Aorta (tissue), 5 donors: Measurements from ENCODE around the gene STMN3. TPM values are rescaled to one million over a fixed set of nuclear protein-coding genes. Genes with fewer than 3 reads are reported as not detected.
A peak's percentile ranks its signal among the peaks of the same experiment; 100 is the strongest.
"Not testable (repeated sequence)": the region's sequence is repeated elsewhere in the genome, so short reads cannot be mapped to it uniquely, and the experiment has no call there.

Experiments
- ATAC-seq: fragments of 200-7000 bp; cut with Tn5 transposase; one replicate; pipeline ENCODE4 v1.9.1; 2022; ENCODE audit warnings: moderate library complexity; ENCODE audit not compliant: low FRiP score
- DNase-seq, 2 donors: peaks; one replicate each; pipeline ENCODE4 v3.0.0-alpha.2; 2020
- H3K27ac ChIP-seq, 2 donors: one replicate each; pipeline ENCODE4 v1.5.1; 2013; ENCODE audit warnings: low read length in 2 of 2, mild to moderate bottlenecking in 2 of 2, moderate library complexity in 2 of 2, control low read depth in 1 of 2, inconsistent platforms in 1 of 2, low read depth in 1 of 2
- H3K27me3 ChIP-seq, 2 donors: one replicate each; pipeline ENCODE4 v1.6.1; 2013; ENCODE audit warnings: control low read depth in 1 of 2, low read length in 1 of 2, mild to moderate bottlenecking in 1 of 2, moderate library complexity in 1 of 2; ENCODE audit not compliant: insufficient read depth in 2 of 2, control insufficient read depth in 1 of 2
- H3K36me3 ChIP-seq, 2 donors: one replicate each; pipeline ENCODE4 v1.6.1; 2013; ENCODE audit warnings: control low read depth in 1 of 2, low read length in 1 of 2, mild to moderate bottlenecking in 1 of 2; ENCODE audit not compliant: insufficient read depth in 2 of 2, control insufficient read depth in 1 of 2
- H3K4me1 ChIP-seq, 2 donors: one replicate each; pipeline ENCODE4 v1.6.1; 2013; ENCODE audit warnings: low read length in 2 of 2, control low read depth in 1 of 2, mild to moderate bottlenecking in 1 of 2, moderate library complexity in 1 of 2; ENCODE audit not compliant: insufficient read depth in 2 of 2, control insufficient read depth in 1 of 2
- H3K4me3 ChIP-seq, 2 donors: one replicate each; pipeline ENCODE4 v1.5.1; 2013; ENCODE audit warnings: low read length in 2 of 2, control low read depth in 1 of 2, mild to moderate bottlenecking in 1 of 2
- H3K9me3 ChIP-seq: one replicate; pipeline ENCODE4 v1.6.1; 2013; ENCODE audit warnings: mild to moderate bottlenecking, low read length; ENCODE audit not compliant: control insufficient read depth
- WGBS, 2 donors: extraction: QIAGEN DNeasy Blood & Tissue Kit; methylation state at CpG; one replicate each; pipeline ENCODE4 v1.1.7; 2013; 5-methylcytosine and 5-hydroxymethylcytosine counted together
- intact Hi-C, 2 donors: fragments of 100-400 bp; cut with DNase I; formaldehyde crosslinking; loops; one replicate each; pipeline versions ENCODE4 v1.14.2 to v1.15.0; 2022
- polyA plus RNA-seq, 2 donors: library from polyadenylated mRNA; stranded (reverse); fragments of 200-250 nt; gene quantifications; one replicate each; pipeline ENCODE4 v1.2.3, GENCODE V29; 2013
- total RNA-seq, 2 donors: library from RNA; stranded (reverse); fragmentation: NEBNext Ultra II Directional; extraction: Animal tissue kit (Norgen Biotek cat#: 25700); gene quantifications; one replicate each; pipeline ENCODE4 v1.2.1, GENCODE V29; 2021
- donor health status: healthy with polysubstance abuse.
- donor health status: Bipolar disorder and iron deficiency.
- donor health status: DM: no; HTN: no; CAD: no.
- donor health status: DM: no; HTN: no; CAD: no.
- donor health status: DM: yes; HTN: yes; CAD: no.

STMN3 gene
- total and polyA plus RNA-seq, 4 donors: 10.5 to 31.2 (median 18.7) TPM

DNA sequence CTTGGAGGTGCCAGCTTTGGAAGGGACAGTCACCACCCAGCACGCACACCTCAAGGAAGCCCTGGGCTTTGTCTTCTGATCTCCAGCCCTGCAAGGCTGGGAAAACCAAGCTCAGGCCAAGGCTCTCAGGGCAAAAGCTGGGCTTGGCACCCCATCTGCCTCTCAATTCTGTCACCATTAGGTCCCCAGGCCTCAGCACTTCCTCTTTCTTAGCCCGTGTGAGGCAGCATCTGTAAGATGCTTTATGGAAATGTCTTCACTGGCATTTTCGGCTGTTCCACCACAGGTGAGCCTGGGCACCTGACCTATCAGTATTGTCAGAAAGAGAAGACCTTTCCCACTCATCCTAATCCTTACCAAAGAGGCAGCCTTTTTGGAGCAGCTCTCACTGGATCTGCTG, 50.9 kb downstream of the STMN3 start:
- Histone ChIP-seq H3K4me1 (no peaks in the 10 kb centered on the region), H3K27me3 (no peaks in the 10 kb centered on the region), H3K27ac (no peak overlapping the region), H3K9me3 (no peaks in the 10 kb centered on the region), H3K36me3 (peaks cover 0 to 13% of the 10 kb centered on the region in 2 donors), H3K4me3 (no peak overlapping the region)
- 93 to 100% methylated on average over 3 of the region's 3 CpGs for WGBS, 2 donors
- no peak for ATAC-seq
- DNase-seq: no peak
- intact Hi-C loops: no loop called here

GRCh38 chr20:63601679-63602078, 51.5 kb downstream of the STMN3 start:
- intact Hi-C loops, H3K9me3 ChIP-seq, H3K27me3 ChIP-seq, H3K4me1 ChIP-seq, H3K27ac ChIP-seq, H3K4me3 ChIP-seq, ATAC-seq, DNase-seq: not testable (repeated sequence)
- WGBS, 2 donors: 90% methylated on average over 8 of the region's 8 CpGs
- peaks cover 0 to 13% of the 10 kb centered on the region in 2 donors for H3K36me3 ChIP-seq

DNA sequence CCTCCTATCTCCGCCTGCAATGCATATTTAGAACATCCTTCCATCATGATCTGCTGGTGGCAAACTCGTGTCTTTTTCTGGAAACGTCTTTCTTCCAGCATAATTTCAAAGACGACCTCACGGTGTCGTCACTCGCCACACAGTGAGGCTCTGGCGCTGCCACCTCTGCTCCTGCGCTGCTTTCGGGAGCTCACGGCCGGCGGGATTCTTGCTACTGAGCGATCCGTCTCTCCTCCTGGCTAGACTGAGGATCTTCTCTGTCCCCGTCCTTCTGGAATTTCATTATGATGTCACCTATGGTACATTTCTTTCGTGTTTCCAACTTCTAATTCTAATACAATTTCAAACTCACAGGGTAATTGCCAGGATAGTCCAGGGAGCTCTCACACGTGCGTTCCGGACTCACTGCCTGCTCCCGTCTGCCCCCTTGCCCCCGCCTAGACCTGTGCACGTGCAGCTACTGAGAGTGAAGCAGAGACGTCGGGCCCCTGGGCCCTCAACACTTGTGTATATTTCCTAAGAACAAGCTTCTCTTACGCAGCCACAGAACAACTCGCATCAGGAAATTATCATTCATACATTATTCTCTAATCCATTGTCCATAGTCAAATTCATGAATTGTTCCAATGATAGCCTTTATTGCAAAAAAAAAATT, 53.7 kb downstream of the STMN3 start:
- ATAC-seq: no peak
- Histone ChIP-seq H3K36me3 (peaks cover 0 to 13% of the 10 kb centered on the region in 2 donors), H3K9me3 (no peaks in the 10 kb centered on the region), H3K4me1 (no peaks in the 10 kb centered on the region), H3K27ac (no peak overlapping the region), H3K27me3 (no peaks in the 10 kb centered on the region), H3K4me3 (no peak overlapping the region)
- intact Hi-C loops: no loop called here
- 92 to 93% methylated on average over 27 of the region's 27 CpGs for WGBS, 2 donors
- DNase-seq: no peak

DNA sequence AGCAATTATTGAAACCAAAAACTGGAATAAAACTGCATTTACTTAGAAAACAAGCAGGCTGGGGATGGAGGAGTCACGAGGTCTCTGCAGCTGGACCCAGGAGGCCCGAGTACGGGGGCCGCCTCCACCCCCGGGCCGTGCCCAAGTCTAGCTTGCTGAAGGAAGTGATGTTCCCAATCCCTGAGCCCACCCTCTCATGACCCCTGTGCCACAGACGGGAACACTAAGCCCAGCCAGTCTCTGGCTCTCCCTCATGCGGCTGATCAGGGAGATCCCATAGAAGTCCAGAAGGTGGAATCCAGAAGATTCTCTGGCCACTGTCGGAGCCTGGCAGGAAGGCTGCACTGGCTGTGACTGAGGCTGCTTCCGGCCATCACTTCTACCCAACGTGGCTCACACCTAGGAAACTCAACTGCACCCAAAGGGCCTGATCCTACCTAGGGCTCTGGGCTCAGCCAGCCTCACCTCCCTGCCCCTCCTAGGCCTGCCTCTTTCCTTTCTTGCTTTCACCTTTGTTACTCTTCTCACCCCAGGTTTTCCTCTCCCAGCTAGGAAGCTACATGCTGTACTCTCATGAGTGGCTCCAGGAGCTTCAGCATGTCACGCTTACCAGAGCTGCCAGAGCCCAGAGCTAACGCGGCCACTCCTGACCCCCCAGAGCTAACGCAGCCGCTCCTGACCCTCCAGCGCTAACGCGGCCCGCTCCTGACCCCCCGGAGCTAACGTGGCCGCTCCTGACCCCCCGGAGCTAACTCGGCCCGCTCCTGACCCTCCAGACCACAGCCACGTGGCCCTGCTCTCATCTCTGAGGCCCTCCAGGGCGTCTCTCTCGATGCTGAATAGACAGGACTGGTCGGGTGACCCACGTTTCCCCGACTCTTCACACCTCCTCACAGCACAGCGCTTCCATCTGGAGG, 54.5 kb downstream of the STMN3 start:
- DNase-seq (no peak), ATAC-seq (no peak)
- Histone ChIP-seq H3K9me3 (no peaks in the 10 kb centered on the region), H3K27ac (no peak overlapping the region), H3K36me3 (peaks cover 0 to 13% of the 10 kb centered on the region in 2 donors), H3K4me1 (no peaks in the 10 kb centered on the region), H3K4me3 (no peak overlapping the region), H3K27me3 (no peaks in the 10 kb centered on the region)
- WGBS, 2 donors: 89 to 91% methylated on average over 33 of the region's 33 CpGs
- intact Hi-C loops: no loop called here

DNA sequence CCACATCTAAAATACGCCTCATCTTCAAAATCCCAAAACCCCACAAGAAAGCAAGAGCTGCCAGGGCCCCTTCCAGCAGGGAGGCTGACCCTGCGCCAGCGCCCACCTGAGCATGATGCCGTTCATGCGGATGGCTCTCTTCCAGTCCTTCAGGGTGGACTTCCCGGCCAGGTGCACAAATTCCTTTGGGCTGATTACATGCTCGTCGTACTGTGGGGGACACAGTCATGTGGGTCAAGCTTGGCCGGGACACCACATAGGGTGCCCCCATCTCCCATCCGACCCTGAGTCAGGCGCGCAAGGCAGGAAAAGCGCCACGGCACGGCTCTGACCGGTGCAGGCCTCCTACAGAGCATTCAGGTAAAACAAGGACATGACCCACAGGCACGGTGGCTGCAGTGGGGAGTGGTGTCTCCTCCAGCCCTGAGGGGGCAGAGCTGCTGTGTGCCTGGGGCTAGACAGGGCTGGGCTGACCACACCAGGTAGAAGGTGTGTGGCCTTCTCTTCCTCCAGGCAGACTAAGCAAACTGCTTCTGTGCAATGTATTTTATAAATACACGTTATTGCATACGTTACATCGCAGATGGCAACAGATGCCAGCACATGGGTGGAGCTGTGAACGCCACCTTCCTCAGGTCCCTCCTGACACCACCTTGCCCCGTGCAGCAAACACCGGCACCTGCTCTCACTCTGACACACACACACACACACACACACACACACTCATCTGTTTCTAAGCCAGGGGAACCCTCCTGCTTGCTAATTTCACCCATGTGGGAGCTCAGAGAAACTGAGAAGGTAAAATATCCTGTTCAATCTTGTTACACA, 55.4 kb downstream of the STMN3 start:
- 86 to 90% methylated on average over 23 of the region's 23 CpGs for WGBS, 2 donors
- Histone ChIP-seq H3K4me3 (no peak overlapping the region), H3K9me3 (no peaks in the 10 kb centered on the region), H3K27me3 (no peaks in the 10 kb centered on the region), H3K27ac (no peak overlapping the region), H3K36me3 (peaks cover 0 to 13% of the 10 kb centered on the region in 2 donors), H3K4me1 (no peaks in the 10 kb centered on the region)
- intact Hi-C loops: no loop called here
- ATAC-seq (no peak), DNase-seq (peak in 1 of 2 donors; percentile 27)

GRCh38 chr20:63596423-63596822, 56.8 kb downstream of the STMN3 start:
- Histone ChIP-seq H3K9me3 (no peaks in the 10 kb centered on the region), H3K27ac (no peak overlapping the region), H3K27me3 (no peaks in the 10 kb centered on the region), H3K36me3 (peaks cover 0 to 5% of the 10 kb centered on the region in 2 donors), H3K4me1 (no peaks in the 10 kb centered on the region), H3K4me3 (no peak overlapping the region)
- ATAC-seq: no peak
- 81 to 91% methylated on average over 6 of the region's 6 CpGs for WGBS, 2 donors
- peak in 1 of 2 donors; percentile 31 for DNase-seq
- intact Hi-C loops: no loop called here

- Histone ChIP-seq H3K27ac (no peak overlapping the region), H3K36me3 (peaks cover 0 to 8% of the 10 kb centered on the region in 2 donors), H3K9me3 (no peaks in the 10 kb centered on the region), H3K4me3 (no peak overlapping the region), H3K27me3 (no peaks in the 10 kb centered on the region), H3K4me1 (no peaks in the 10 kb centered on the region)
- ATAC-seq (peak; percentile 9), DNase-seq (peak; percentile 38 to 70)
- 92 to 96% methylated on average over 29 to 30 of the region's 30 CpGs for WGBS, 2 donors
- intact Hi-C loops: no loop called here
Measured at GRCh38 chr20:63595416-63596127, 57.7 kb downstream of the STMN3 start.

DNA sequence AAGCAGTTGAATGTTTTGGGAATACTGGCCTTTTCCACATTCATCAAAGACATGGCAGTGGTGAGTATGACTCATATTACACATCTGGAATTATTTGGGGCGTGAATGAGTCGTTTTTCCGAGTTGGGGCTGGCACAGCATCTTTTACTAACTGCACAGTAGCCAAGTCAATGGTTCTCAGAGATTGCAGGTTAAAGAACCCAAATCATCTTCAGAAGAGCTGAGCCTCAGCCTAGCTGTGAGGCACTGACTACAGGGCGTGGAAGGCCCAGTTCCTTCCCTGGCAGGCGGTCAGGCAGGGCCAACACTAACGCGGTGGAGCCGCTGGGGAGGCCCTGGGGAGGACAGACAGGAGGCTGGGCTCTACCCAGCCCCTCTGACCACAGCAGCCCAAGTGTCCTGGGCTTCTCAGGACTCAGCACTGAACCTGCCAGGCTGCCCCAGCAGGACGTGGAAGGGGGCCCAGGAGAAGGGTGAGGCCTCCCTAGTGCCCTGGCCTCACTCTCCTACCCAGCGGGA, 59.1 kb downstream of the STMN3 start:
- no peaks in the 10 kb centered on the region for H3K9me3 ChIP-seq
- no peaks in the 10 kb centered on the region for H3K4me1 ChIP-seq
- ATAC-seq: no peak
- 47 to 61% methylated on average over 10 of the region's 10 CpGs for WGBS, 2 donors
- H3K27me3 ChIP-seq: no peaks in the 10 kb centered on the region
- peaks cover 0 to 14% of the 10 kb centered on the region in 2 donors for H3K36me3 ChIP-seq
- intact Hi-C loops: no loop called here
- no peak overlapping the region for H3K4me3 ChIP-seq
- DNase-seq: peak in 1 of 2 donors; percentile 72
- no peak overlapping the region for H3K27ac ChIP-seq
